ENCODE measurements around the gene TMEM187. TPM values are rescaled to one million over a fixed set of nuclear protein-coding genes. Genes with fewer than 3 reads are reported as not detected.

Gene TMEM187
- total RNA-seq, 2 experiments from 2014 or later: 1.4 to 4.5 TPM

GRCh38 chrX:154013001-154013421 lies 40.5 kb downstream of the TMEM187 start:
- Histone ChIP-seq H3K27ac (ENCODE audit: low read depth, low read length, poor library complexity, severe bottlenecking) (no peak overlapping the region), H3K4me1 (ENCODE audit: insufficient read depth, low read length, poor library complexity, severe bottlenecking) (peaks cover 11% of the 10 kb centered on the region), H3K9me2 (ENCODE audit: insufficient read depth, low read length) (no peaks in the 10 kb centered on the region), H3K36me3 (ENCODE audit: insufficient read depth, low read length) (peaks cover 77% of the 10 kb centered on the region), H3K4me2 (ENCODE audit: low read length) (no peak overlapping the region), H3K79me2 (ENCODE audit: insufficient read depth, low read depth, low read length) (no peaks in the 10 kb centered on the region), H2AFZ (ENCODE audit: low read length) (no peak overlapping the region), H3K9me3 (ENCODE audit: low read length) (no peaks in the 10 kb centered on the region), H4K20me1 (ENCODE audit: insufficient read depth, low read length) (no peaks in the 10 kb centered on the region), H3K4me3 (ENCODE audit: low read depth, low read length, poor library complexity, severe bottlenecking) (no peak overlapping the region)
- TF ChIP-seq, protein P1, sequence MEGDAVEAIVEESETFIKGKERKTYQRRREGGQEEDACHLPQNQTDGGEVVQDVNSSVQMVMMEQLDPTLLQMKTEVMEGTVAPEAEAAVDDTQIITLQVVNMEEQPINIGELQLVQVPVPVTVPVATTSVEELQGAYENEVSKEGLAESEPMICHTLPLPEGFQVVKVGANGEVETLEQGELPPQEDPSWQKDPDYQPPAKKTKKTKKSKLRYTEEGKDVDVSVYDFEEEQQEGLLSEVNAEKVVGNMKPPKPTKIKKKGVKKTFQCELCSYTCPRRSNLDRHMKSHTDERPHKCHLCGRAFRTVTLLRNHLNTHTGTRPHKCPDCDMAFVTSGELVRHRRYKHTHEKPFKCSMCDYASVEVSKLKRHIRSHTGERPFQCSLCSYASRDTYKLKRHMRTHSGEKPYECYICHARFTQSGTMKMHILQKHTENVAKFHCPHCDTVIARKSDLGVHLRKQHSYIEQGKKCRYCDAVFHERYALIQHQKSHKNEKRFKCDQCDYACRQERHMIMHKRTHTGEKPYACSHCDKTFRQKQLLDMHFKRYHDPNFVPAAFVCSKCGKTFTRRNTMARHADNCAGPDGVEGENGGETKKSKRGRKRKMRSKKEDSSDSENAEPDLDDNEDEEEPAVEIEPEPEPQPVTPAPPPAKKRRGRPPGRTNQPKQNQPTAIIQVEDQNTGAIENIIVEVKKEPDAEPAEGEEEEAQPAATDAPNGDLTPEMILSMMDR (conservative IDR thresholded peaks at IDR 0.05; ENCODE audit: low read length): no peak
- TF ChIP-seq EZH2phosphoT487 (IDR thresholded peaks at IDR 0.05; ENCODE audit: borderline replicate concordance, low read depth, low read length): no peak
- POLR2A ChIA-PET: interaction anchor here (1.2 kb wide), 1 partner anchor 86 kb away, joined by 3 read pairs; the partner anchor contains the start of gene ARHGAP4
- intact Hi-C loops (cut with micrococcal nuclease; ENCODE audit: unreplicated experiment): no loop called here
- BruUV-seq (replicated peaks): no TSS peak
- DNase-seq (ENCODE audit: low spot score): no peak
- CTCF ChIA-PET (ENCODE audit: unreplicated experiment): no interaction called here

DNA sequence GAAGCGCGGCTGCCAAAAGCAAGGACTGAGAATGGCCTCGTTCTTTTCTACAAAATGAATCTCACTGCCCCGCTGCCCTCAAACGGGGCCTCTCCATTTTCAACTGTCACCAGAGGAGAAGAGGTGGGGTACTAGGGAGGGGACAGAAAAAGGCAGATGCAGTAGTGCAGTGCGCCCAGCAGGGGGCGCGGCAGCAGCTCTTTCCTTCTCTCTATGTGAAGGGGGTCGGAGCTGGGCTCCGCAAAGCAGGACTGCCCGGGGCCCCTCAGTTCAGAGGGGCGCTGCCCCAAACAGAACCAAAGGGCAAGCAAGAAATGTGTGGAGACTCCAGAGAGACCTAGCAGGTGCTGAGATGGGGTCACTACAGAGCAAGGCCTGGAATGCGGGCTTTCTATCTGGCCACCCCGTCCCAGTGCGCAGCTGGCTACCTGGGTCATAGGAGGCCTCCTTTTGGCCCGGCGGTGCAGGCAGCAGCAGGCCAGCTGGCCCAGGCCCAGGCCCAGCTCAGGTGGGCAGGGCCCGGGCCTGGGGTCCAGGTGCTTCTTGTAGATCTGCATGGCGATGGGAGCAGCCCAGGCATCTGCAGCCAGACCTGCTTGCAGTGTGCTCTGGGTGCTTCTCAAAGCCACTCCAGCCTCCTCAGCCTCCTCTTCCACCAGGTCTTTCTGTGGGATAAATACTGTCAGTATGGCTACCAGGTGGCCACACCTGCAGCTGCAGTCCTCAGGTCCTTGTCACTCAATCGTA lies 41.2 kb downstream of the TMEM187 start:
- intact Hi-C loops (cut with micrococcal nuclease; ENCODE audit: unreplicated experiment): no loop called here
- BruUV-seq (replicated peaks): no TSS peak
- no peak for TF ChIP-seq EZH2phosphoT487 (IDR thresholded peaks at IDR 0.05; ENCODE audit: borderline replicate concordance, low read depth, low read length)
- TF ChIP-seq, protein P1 (conservative IDR thresholded peaks at IDR 0.05; ENCODE audit: low read length): peak; percentile 82
- Histone ChIP-seq H3K4me1 (ENCODE audit: insufficient read depth, low read length, poor library complexity, severe bottlenecking) (peaks cover 8% of the 10 kb centered on the region), H3K4me2 (ENCODE audit: low read length) (no peak overlapping the region), H3K4me3 (ENCODE audit: low read depth, low read length, poor library complexity, severe bottlenecking) (no peak overlapping the region), H3K79me2 (ENCODE audit: insufficient read depth, low read depth, low read length) (no peaks in the 10 kb centered on the region; the same call in 1 of the 2 replicates), H4K20me1 (ENCODE audit: insufficient read depth, low read length) (no peaks in the 10 kb centered on the region), H3K27ac (ENCODE audit: low read depth, low read length, poor library complexity, severe bottlenecking) (no peak overlapping the region), H2AFZ (ENCODE audit: low read length) (no peak overlapping the region), H3K9me2 (ENCODE audit: insufficient read depth, low read length) (no peaks in the 10 kb centered on the region), H3K9me3 (ENCODE audit: low read length) (no peaks in the 10 kb centered on the region), H3K36me3 (ENCODE audit: insufficient read depth, low read length) (peaks cover 77% of the 10 kb centered on the region)
- ChIA-PET CTCF (ENCODE audit: unreplicated experiment) (no interaction called here), POLR2A (interaction anchor here (1.2 kb wide), 1 partner anchor 87 kb away, joined by 3 read pairs; the partner anchor contains the start of gene ARHGAP4)
- DNase-seq (ENCODE audit: low spot score): peak; percentile 52
